ENCODE results near the gene TTBK1. TPM values are rescaled to one million over a fixed set of nuclear protein-coding genes. Genes with fewer than 3 reads are reported as not detected.

The TTBK1 gene
- total RNA-seq, 2 donors from 2014 or later: 0.48 to 1.0 TPM

- no peak for TF ChIP-seq CTCF (IDR thresholded peaks at IDR 0.05)
- no peak for DNase-seq
These were observed 37.0 kb downstream of the TTBK1 start for GRCh38 chr6:43280234-43280633.

GRCh38 chr6:43282060-43282459 is 38.8 kb downstream of the TTBK1 start:
- peaks cover 4% of the 10 kb centered on the region for H3K4me1 ChIP-seq
- no peak for TF ChIP-seq CTCF (IDR thresholded peaks at IDR 0.05)
- no peak for DNase-seq
- no peaks in the 10 kb centered on the region for H3K27me3 ChIP-seq
- intact Hi-C loops (cut with DNase I): no loop called here
- no peaks in the 10 kb centered on the region for H3K9me3 ChIP-seq
- no peak overlapping the region for H3K9ac ChIP-seq (ENCODE audit: low read depth in 2 of 2, low read length in 2 of 2)
- no peak overlapping the region for H3K4me3 ChIP-seq
- H3K36me3 ChIP-seq: no peaks in the 10 kb centered on the region
- H3K27ac ChIP-seq: no peak overlapping the region

More at GRCh38 chr6:43280234-43280633, 37.0 kb downstream of the TTBK1 start:
- H3K4me1 ChIP-seq: peaks cover 18% of the 10 kb centered on the region
- intact Hi-C loops (cut with DNase I): no loop called here
- H3K4me3 ChIP-seq: no peak overlapping the region
- H3K27me3 ChIP-seq: no peaks in the 10 kb centered on the region
- no peak overlapping the region for H3K9ac ChIP-seq (ENCODE audit: low read depth in 2 of 2, low read length in 2 of 2)
- no peaks in the 10 kb centered on the region for H3K36me3 ChIP-seq
- H3K9me3 ChIP-seq: no peaks in the 10 kb centered on the region
- no peak overlapping the region for H3K27ac ChIP-seq

GRCh38 chr6:43282636-43283513 is 39.6 kb downstream of the TTBK1 start:
- TF ChIP-seq CTCF (IDR thresholded peaks at IDR 0.05): no peak
- H3K4me1 ChIP-seq: peaks cover 2% of the 10 kb centered on the region
- DNase-seq: no peak

GRCh38 chr6:43283514-43283901 is 40.2 kb downstream of the TTBK1 start:
- Histone ChIP-seq H3K27ac (no peak overlapping the region), H3K4me3 (no peak overlapping the region), H3K9me3 (no peaks in the 10 kb centered on the region), H3K9ac (ENCODE audit: low read depth in 2 of 2, low read length in 2 of 2) (no peak overlapping the region), H3K4me1 (no peaks in the 10 kb centered on the region), H3K27me3 (no peaks in the 10 kb centered on the region), H3K36me3 (no peaks in the 10 kb centered on the region)
- intact Hi-C loops (cut with DNase I): no loop called here
- TF ChIP-seq CTCF (IDR thresholded peaks at IDR 0.05): no peak
- no peak for DNase-seq

More at GRCh38 chr6:43282636-43283513, 39.6 kb downstream of the TTBK1 start:
- Histone ChIP-seq H3K9me3 (no peaks in the 10 kb centered on the region), H3K27ac (no peak overlapping the region), H3K9ac (ENCODE audit: low read depth in 2 of 2, low read length in 2 of 2) (no peak overlapping the region), H3K36me3 (no peaks in the 10 kb centered on the region), H3K4me3 (no peak overlapping the region), H3K27me3 (no peaks in the 10 kb centered on the region)
- intact Hi-C loops (cut with DNase I): no loop called here

- Histone ChIP-seq H3K4me1 (no peaks in the 10 kb centered on the region), H3K27me3 (no peaks in the 10 kb centered on the region), H3K27ac (no peak overlapping the region), H3K9me3 (no peaks in the 10 kb centered on the region), H3K36me3 (no peaks in the 10 kb centered on the region), H3K9ac (ENCODE audit: low read depth in 2 of 2, low read length in 2 of 2) (no peak overlapping the region), H3K4me3 (no peak overlapping the region)
- DNase-seq: no peak
- TF ChIP-seq CTCF (IDR thresholded peaks at IDR 0.05): no peak
- intact Hi-C loops (cut with DNase I): no loop called here
These were observed 40.6 kb downstream of the TTBK1 start for GRCh38 chr6:43283905-43284304.

Data from colonic mucosa (tissue), 4 donors.